GM10248 (cell line): ENCODE measurements around the gene NTM.

ENCODE experiments used
- CTCF ChIA-PET: fragments of 300-600 bp; sonication (Branson Sonifier 250); formaldehyde crosslinking; extraction: SDS; loops from one replicate; lab custom pipeline; 2021; ENCODE audit warnings: antibody characterized with exemption; lab: Yijun Ruan, JAX
- POLR2A ChIA-PET: fragments of 350-650 bp; sonication (Branson Sonifier 250); formaldehyde crosslinking; extraction: SDS; loops from one replicate; lab custom pipeline; 2020; ENCODE audit warnings: antibody characterized with exemption; lab: Yijun Ruan, JAX
- DNase-seq: peaks from one replicate; pipeline ENCODE4 v3.0.0; 2012; ENCODE audit errors: extremely low spot score
- TF ChIP-seq, protein P1 (sequence below): IDR thresholded peaks from 2 replicates; pipeline ENCODE4 v1.5.1; 2012; ENCODE audit warnings: mild to moderate bottlenecking, low read depth; ENCODE audit errors: extremely low read depth, missing control alignments, control extremely low read depth

NTM gene

DNA sequence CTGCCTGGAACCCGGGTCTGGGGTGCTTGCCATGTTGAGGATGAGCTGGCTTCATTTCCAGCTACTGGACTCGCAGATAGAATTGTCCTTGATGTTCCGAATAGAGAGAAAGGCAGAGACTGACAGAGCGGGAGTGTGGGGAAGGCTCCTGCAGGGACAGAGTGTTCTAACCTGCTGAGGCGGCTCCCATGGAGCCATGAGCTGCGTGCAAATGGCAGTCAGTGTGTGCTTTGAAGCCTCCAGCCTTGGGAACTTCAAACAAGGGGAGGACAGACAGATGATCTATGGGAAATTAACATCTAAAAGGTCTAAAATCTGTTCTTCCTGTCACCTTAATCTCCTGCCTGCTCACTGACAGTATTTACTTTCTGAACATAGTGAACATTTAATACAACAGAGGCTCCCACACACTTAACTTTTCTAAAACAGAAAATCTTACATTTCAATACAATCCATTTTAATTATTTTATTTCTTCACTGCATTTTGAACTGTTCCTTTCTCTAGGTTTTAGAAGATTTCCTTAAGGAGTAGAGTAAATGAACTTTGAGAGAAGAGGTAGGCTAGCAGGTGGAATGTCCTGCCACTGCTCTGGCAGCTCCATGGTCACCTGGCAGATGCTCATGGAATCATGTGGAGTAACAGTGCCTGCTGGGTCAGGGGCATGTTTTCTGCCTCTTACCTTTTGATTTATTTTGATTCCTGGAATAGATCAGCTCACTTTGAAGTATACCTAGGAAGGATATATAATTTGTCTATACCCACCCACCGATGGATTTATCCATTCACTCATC is 481.7 kb downstream of the NTM start:
- ChIA-PET CTCF (no interaction called here), POLR2A (no interaction called here)
- no peak for DNase-seq
- TF ChIP-seq, protein P1, sequence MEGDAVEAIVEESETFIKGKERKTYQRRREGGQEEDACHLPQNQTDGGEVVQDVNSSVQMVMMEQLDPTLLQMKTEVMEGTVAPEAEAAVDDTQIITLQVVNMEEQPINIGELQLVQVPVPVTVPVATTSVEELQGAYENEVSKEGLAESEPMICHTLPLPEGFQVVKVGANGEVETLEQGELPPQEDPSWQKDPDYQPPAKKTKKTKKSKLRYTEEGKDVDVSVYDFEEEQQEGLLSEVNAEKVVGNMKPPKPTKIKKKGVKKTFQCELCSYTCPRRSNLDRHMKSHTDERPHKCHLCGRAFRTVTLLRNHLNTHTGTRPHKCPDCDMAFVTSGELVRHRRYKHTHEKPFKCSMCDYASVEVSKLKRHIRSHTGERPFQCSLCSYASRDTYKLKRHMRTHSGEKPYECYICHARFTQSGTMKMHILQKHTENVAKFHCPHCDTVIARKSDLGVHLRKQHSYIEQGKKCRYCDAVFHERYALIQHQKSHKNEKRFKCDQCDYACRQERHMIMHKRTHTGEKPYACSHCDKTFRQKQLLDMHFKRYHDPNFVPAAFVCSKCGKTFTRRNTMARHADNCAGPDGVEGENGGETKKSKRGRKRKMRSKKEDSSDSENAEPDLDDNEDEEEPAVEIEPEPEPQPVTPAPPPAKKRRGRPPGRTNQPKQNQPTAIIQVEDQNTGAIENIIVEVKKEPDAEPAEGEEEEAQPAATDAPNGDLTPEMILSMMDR, result no peak

DNA sequence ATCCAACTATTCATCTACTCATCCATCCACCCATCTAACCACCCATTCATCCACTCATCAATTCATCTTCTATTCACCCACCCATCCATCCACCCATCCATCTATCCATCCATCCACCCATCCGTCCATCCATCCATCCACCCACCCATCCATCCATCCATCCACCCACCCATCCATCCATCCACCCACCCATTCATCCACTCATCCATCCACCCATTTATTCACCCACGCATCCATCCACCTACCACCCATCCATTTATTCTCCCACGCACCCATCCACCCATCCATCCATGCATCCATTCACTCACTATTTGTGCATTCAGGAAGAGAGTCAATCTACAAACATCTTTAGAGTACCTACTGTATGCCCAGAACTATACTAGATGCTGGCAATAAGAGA is 482.3 kb downstream of the NTM start:
- ChIA-PET POLR2A (no interaction called here), CTCF (no interaction called here)
- DNase-seq, result no peak
- TF ChIP-seq, protein P1, result no peak

DNA sequence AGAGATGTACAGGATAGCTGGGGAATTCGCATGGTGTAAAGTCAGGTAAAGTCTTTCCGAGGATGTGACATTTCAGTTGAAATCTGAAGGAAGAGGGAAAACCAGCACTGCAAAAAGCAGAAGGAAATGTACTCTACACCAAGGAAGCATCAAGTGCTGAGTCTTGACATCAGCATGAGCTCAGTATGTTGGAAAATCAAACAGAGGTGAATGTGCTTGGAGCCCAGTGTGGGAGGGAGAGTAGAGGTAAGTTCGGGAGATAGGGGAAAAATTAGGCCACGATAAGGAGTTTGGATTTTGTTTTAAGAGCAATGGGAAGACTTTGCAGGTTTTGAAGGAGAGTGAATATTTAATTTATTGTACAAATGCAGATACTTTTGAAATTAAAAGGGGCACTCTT is 484.0 kb downstream of the NTM start:
- POLR2A ChIA-PET, result no interaction called here
- CTCF ChIA-PET, result interaction anchor here (1.2 to 1.4 kb wide), 3 partner anchors 9 to 17 kb away, joined by 3 to 5 read pairs (median 3); no protein-coding TSS in a partner anchor
- DNase-seq, result no peak
- TF ChIP-seq, protein P1, result no peak

DNA sequence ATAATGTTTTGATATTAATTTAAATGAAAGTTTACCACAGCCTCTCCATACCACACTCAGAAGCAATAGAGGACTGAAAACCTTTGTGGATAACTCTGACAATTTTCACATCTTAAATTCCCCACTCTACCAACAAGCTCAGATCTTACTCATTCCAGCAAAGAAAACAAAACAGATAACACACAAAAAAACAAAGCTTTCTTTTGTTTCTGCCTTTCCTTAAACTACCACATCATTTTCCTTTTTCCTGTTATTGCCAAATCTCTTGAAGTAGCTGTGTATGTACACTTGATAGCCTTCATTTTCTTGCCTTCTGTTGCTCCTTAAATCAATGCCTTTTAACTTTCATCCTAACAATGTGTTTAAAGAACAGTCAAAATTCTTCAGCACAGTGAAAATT is 484.9 kb downstream of the NTM start:
- no peak for DNase-seq
- TF ChIP-seq, protein P1, result no peak
- CTCF ChIA-PET, result interaction anchor here (1.2 to 1.4 kb wide), 2 partner anchors 13 to 16 kb away, joined by 3 read pairs; no protein-coding TSS in a partner anchor
- POLR2A ChIA-PET, result no interaction called here

DNA sequence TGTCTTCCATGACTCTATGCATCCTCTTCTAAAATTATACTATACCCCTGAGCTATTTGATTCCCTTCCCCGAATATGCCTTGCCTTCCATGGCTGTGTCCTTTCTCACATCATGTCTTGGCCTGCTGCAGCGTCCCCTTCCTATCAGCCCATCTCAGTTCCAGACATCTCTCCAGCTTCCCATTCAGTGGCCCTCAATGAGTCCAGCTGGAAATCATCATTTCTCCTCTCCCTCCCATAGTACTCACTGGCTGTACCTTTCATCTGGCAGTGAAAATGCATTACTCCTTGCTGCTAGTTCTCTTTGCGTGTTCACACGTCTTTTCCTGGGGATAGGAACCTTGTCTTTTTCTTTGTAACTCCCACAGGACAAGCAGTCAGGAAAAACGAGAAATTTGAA is 486.8 kb downstream of the NTM start:
- TF ChIP-seq, protein P1, result no peak
- DNase-seq, result no peak
- POLR2A ChIA-PET, result no interaction called here
- CTCF ChIA-PET, result interaction anchor here (1.3 to 2.8 kb wide), 3 partner anchors 9 to 13 kb away, joined by 3 to 8 read pairs (median 4); no protein-coding TSS in a partner anchor

DNA sequence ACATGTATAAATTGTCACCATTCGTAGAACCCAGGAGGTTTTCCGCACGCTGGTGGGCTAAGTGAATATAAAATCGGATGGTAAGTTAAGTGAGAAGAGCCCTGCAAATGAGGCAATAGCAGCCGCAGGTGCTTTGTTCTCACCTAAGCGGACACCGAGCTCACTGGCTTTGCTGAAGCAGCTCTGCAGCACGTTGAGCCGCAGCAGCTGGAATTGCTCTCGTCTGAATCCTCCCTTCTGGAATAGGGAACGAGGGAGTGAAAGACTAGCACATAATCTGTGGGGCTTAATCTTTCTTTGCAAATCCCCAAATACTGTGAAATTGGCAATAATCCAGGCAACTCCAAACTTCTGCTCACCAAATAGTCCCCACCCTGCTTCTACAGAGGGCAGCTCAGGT is 488.1 kb downstream of the NTM start:
- TF ChIP-seq, protein P1, result no peak
- ChIA-PET CTCF (interaction anchor here (0.7 to 2.8 kb wide), 5 partner anchors 8 to 299 kb away, joined by 3 to 8 read pairs (median 4); no protein-coding TSS in a partner anchor), POLR2A (no interaction called here)
- no peak for DNase-seq
